WTC11 (cell line): ENCODE data around the gene MECP2. TPM values are rescaled to one million over a fixed set of nuclear protein-coding genes. Genes with fewer than 3 reads are reported as not detected.
A peak's percentile ranks its signal among the peaks of the same experiment; 100 is the strongest.

Experiments
- ATAC-seq: fragments of 200-7000 bp; cut with Tn5 transposase; 2 replicates; pipeline ENCODE4 v1.10.0; 2021; ENCODE audit warnings: mild to moderate bottlenecking, moderate library complexity
- CTCF ChIA-PET: fragments of 300-600 bp; sonication (Branson Sonifier 250); formaldehyde crosslinking; loops from one replicate; lab custom pipeline; 2021; ENCODE audit warnings: antibody characterized with exemption; lab: Charles Lee
- POLR2A ChIA-PET: fragments of 350-600 bp; sonication (Branson Sonifier 250); formaldehyde crosslinking; loops from one replicate; lab custom pipeline; 2021; ENCODE audit warnings: antibody characterized with exemption; lab: Charles Lee
- DNase-seq: peaks from one replicate; pipeline ENCODE4 v3.0.0; 2021; ENCODE audit warnings: low spot score
- H3K27ac Mint-ChIP-seq: 2 replicates; pipeline ENCODE4 v1.8.0; 2021; ENCODE audit warnings: mixed read lengths
- H3K27me3 Mint-ChIP-seq: 2 replicates; pipeline ENCODE4 v1.8.0; 2021; ENCODE audit warnings: low read depth, mild to moderate bottlenecking, moderate library complexity, mixed read lengths
- H3K36me3 Mint-ChIP-seq: 2 replicates; pipeline ENCODE4 v1.8.0; 2021; ENCODE audit warnings: mixed read lengths
- H3K4me1 Mint-ChIP-seq: 2 replicates; pipeline ENCODE4 v1.8.0; 2022; ENCODE audit warnings: mixed read lengths
- H3K4me3 Mint-ChIP-seq: 2 replicates; pipeline ENCODE4 v1.8.0; 2021; ENCODE audit warnings: mild to moderate bottlenecking, moderate library complexity, mixed read lengths
- H3K9me3 Mint-ChIP-seq: 2 replicates; pipeline ENCODE4 v1.8.0; 2021; ENCODE audit warnings: mixed read lengths
- AFF4 ChIP-seq: sonication (generic); formaldehyde crosslinking; IDR thresholded peaks from 2 replicates; pipeline ENCODE4 v1.8.1; 2023; ENCODE audit warnings: mild to moderate bottlenecking, missing genetic modification reagents, borderline replicate concordance
- ATF6 ChIP-seq: sonication (generic); formaldehyde crosslinking; IDR thresholded peaks from 2 replicates; pipeline ENCODE4 v1.8.1; 2023; ENCODE audit warnings: mild to moderate bottlenecking, missing genetic modification reagents
- CDX4 ChIP-seq: fragments of 250-450 bp; sonication (Bioruptor Pico); IDR thresholded peaks from 2 replicates; pipeline ENCODE4 v1.9.0; 2021; ENCODE audit warnings: moderate library complexity, mild to moderate bottlenecking, inconsistent platforms, borderline replicate concordance
- CTCF ChIP-seq: fragments of 200-600 bp; IDR thresholded peaks from 2 replicates; pipeline ENCODE4 v1.8.0; 2022; ENCODE audit warnings: antibody characterized with exemption
- FOXJ3 ChIP-seq: sonication (generic); formaldehyde crosslinking; IDR thresholded peaks from 2 replicates; pipeline ENCODE4 v1.9.0; 2021; ENCODE audit warnings: missing genetic modification reagents, mild to moderate bottlenecking, borderline replicate concordance
- GRHL2 ChIP-seq: fragments of 250-450 bp; sonication (Bioruptor Pico); IDR thresholded peaks from 2 replicates; pipeline ENCODE4 v1.8.0; 2022; ENCODE audit warnings: mild to moderate bottlenecking, moderate library complexity; ENCODE audit not compliant: insufficient replicate concordance, severe bottlenecking
- HMGA2 ChIP-seq: fragments of 250-450 bp; sonication (Bioruptor Pico); IDR thresholded peaks from 2 replicates; pipeline ENCODE4 v1.4.0; 2021; ENCODE audit warnings: mild to moderate bottlenecking, moderate library complexity
- JAZF1 ChIP-seq: fragments of 250-450 bp; sonication (Bioruptor Pico); IDR thresholded peaks from 2 replicates; pipeline ENCODE4 v1.9.0; 2021; ENCODE audit warnings: moderate library complexity, mild to moderate bottlenecking, inconsistent platforms
- JUN ChIP-seq: sonication (generic); formaldehyde crosslinking; IDR thresholded peaks from 2 replicates; pipeline ENCODE4 v1.8.0; 2023; ENCODE audit warnings: mild to moderate bottlenecking, missing genetic modification reagents
- MXD4 ChIP-seq: fragments of 250-450 bp; sonication (Bioruptor Pico); IDR thresholded peaks from 2 replicates; pipeline ENCODE4 v1.8.0; 2021; ENCODE audit warnings: mild to moderate bottlenecking, moderate library complexity, borderline replicate concordance
- NR2C2 ChIP-seq: sonication (generic); formaldehyde crosslinking; IDR thresholded peaks from 2 replicates; pipeline ENCODE4 v1.8.0; 2022; ENCODE audit warnings: mild to moderate bottlenecking, missing genetic modification reagents
- TP53 ChIP-seq: sonication (generic); formaldehyde crosslinking; IDR thresholded peaks from 2 replicates; pipeline ENCODE4 v1.8.1; 2023; ENCODE audit warnings: mild to moderate bottlenecking, missing genetic modification reagents
- ZNF317 ChIP-seq: sonication (generic); formaldehyde crosslinking; IDR thresholded peaks from 2 replicates; pipeline ENCODE4 v1.8.1; 2023; ENCODE audit warnings: low read depth, mild to moderate bottlenecking, moderate library complexity, missing genetic modification reagents, borderline replicate concordance
- total RNA-seq: library from RNA; stranded (reverse); gene quantifications from 3 replicates; pipeline ENCODE4 v1.2.3, GENCODE V29; 2021
- TF ChIP-seq, protein P1 (sequence below): fragments of 250-450 bp; sonication (Bioruptor Pico); IDR thresholded peaks from 2 replicates; pipeline ENCODE4 v1.9.0; 2021; ENCODE audit warnings: mild to moderate bottlenecking
- TF ChIP-seq, protein P2 (sequence below): sonication (generic); formaldehyde crosslinking; IDR thresholded peaks from 2 replicates; pipeline ENCODE4 v1.8.1; 2022; ENCODE audit warnings: low read depth, mild to moderate bottlenecking, moderate library complexity, missing genetic modification reagents, borderline replicate concordance

MECP2 gene
- total RNA-seq, 1 experiment from 2014 or later = 28.7 TPM

DNA sequence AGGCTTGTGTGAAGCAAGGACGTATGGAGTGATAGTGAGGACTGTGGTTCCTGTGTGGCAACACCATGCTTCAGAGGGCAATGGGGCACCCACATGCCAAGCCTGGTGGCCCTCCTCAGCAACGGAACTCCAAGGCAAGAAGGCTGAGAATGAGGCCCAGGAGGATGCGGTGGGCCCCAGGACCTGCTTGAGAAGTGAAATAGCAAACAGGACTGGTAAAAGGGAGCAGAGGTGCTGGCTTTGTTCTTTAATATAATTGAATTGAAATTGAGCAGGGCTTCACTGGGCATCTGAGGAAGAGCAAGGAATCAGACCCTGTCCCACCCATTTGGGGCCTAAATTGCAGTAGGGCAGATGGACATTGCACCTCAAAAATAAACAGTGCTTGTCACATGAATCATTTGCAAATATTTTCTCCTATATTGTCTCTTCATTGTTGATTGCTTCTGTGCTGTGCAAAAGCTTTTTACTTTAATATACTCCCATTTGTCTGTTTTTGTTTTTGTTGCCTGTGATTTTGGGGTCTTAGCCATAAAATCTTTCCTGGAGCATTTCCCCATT is 122.7 kb downstream of the MECP2 start:
- POLR2A ChIA-PET = interaction anchor here (0.8 kb wide), 1 partner anchor 27 kb away, joined by 3 read pairs; no protein-coding TSS in a partner anchor
- CTCF ChIA-PET = interaction anchor here (1.1 kb wide), 2 partner anchors 39 to 333 kb away, joined by 3 to 4 read pairs; no protein-coding TSS in a partner anchor
- H3K27ac Mint-ChIP-seq = 0 out of 2 replicates have a peak overlapping the region, but pooled peaks have one; percentile 19
- no peak for DNase-seq
- 0 out of 2 replicates have a peak, but pooled peaks cover 10% of the 10 kb centered on the region for H3K4me1 Mint-ChIP-seq
- no peaks in the 10 kb centered on the region for H3K9me3 Mint-ChIP-seq
- no peaks in the 10 kb centered on the region; the same call in 1 of the 2 replicates for H3K36me3 Mint-ChIP-seq
- no peak for ATAC-seq
- no peaks in the 10 kb centered on the region for H3K27me3 Mint-ChIP-seq
- no peak overlapping the region for H3K4me3 Mint-ChIP-seq
- no peak for TF ChIP-seq JUN (CRISPR knock-in tag)
- no peak for TF ChIP-seq AFF4 (CRISPR knock-in tag)
- no peak for TF ChIP-seq NR2C2 (CRISPR knock-in tag)
- TF ChIP-seq CDX4 = no peak
- no peak for TF ChIP-seq ATF6 (CRISPR knock-in tag)
- TF ChIP-seq TP53 = no peak
- TF ChIP-seq, protein P1, sequence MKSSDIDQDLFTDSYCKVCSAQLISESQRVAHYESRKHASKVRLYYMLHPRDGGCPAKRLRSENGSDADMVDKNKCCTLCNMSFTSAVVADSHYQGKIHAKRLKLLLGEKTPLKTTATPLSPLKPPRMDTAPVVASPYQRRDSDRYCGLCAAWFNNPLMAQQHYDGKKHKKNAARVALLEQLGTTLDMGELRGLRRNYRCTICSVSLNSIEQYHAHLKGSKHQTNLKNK = no peak
- no peak for TF ChIP-seq FOXJ3 (CRISPR knock-in tag)
- no peak for TF ChIP-seq MXD4 (CRISPR knock-in tag)

DNA sequence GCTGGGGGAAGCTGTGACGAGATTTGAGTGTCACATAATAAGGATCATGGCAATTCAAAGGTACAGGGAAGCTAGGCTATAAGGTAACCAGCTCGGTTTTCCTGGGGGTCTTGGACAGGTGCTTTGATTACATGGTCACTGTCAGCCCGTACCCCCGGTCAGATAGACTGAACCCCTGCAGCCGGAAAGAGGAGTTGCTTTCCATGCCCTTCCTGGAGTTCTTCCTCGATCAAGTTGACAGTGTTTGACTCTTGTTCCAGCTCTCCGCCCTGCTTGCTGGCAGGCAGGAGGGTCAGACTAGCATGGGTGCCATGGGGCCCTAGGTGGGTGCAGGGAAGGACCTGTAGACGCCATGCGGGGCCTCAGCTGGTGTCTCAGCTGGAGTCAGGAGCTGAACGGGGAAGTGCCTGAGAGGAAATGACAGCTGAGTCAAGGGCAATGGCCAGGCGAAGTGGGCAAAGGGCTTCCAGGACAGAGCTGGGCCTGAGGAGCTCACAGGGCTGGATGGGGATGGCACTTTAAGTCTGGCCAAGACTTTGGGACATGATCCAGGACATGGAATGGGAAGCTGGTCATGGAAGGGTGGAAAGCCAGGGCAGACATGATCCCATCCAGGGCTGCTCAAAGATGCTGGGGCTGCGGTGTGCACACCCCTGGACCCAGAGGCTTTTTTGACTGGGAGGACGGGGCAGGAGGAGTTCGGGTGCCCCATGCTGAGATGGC is 123.4 kb downstream of the MECP2 start:
- no peaks in the 10 kb centered on the region for H3K27me3 Mint-ChIP-seq
- CTCF ChIA-PET = interaction anchor here (1.1 kb wide), 2 partner anchors 40 to 334 kb away, joined by 3 to 4 read pairs; no protein-coding TSS in a partner anchor
- H3K36me3 Mint-ChIP-seq = no peaks in the 10 kb centered on the region; the same call in 1 of the 2 replicates
- ATAC-seq = no peak
- no peak for TF ChIP-seq JAZF1 (CRISPR knock-in tag)
- TF ChIP-seq ZNF317 (CRISPR knock-in tag) = no peak
- TF ChIP-seq, protein P2, sequence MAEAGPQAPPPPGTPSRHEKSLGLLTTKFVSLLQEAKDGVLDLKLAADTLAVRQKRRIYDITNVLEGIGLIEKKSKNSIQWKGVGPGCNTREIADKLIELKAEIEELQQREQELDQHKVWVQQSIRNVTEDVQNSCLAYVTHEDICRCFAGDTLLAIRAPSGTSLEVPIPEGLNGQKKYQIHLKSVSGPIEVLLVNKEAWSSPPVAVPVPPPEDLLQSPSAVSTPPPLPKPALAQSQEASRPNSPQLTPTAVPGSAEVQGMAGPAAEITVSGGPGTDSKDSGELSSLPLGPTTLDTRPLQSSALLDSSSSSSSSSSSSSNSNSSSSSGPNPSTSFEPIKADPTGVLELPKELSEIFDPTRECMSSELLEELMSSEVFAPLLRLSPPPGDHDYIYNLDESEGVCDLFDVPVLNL = no peak
- no peak for TF ChIP-seq GRHL2 (CRISPR knock-in tag)
- TF ChIP-seq HMGA2 (CRISPR knock-in tag) = no peak
- no peak for TF ChIP-seq CTCF
- no peak overlapping the region; the same call in 1 of the 2 replicates for H3K4me3 Mint-ChIP-seq
- 0 out of 2 replicates have a peak, but pooled peaks cover 10% of the 10 kb centered on the region for H3K4me1 Mint-ChIP-seq
- no peak for DNase-seq
- POLR2A ChIA-PET = interaction anchor here (0.8 kb wide), 1 partner anchor 28 kb away, joined by 3 read pairs; no protein-coding TSS in a partner anchor
- peak overlapping the region; percentile 21 for H3K27ac Mint-ChIP-seq
- no peaks in the 10 kb centered on the region for H3K9me3 Mint-ChIP-seq
